Neuron (in vitro differentiated cells): Measurements from ENCODE around the gene TRIO.
A peak's percentile ranks its signal among the peaks of the same experiment; 100 is the strongest.

ENCODE experiments used
- H2AFZ ChIP-seq: one replicate; pipeline ENCODE4 v1.6.1; 2013; ENCODE audit warnings: low read depth, mild to moderate bottlenecking, inconsistent platforms, low read length, moderate library complexity
- H3K27me3 ChIP-seq: one replicate; pipeline ENCODE4 v1.6.1; 2013; ENCODE audit warnings: low read length; ENCODE audit not compliant: insufficient read depth
- H3K36me3 ChIP-seq: one replicate; pipeline ENCODE4 v1.6.1; 2013; ENCODE audit warnings: low read length; ENCODE audit not compliant: insufficient read depth
- H3K4me1 ChIP-seq: one replicate; pipeline ENCODE4 v1.6.1; 2013; ENCODE audit warnings: low read length; ENCODE audit not compliant: insufficient read depth
- H3K4me3 ChIP-seq: 2 replicates; pipeline ENCODE4 v1.5.1; 2013; ENCODE audit warnings: mild to moderate bottlenecking, low read length, moderate library complexity
- H3K9me3 ChIP-seq: one replicate; pipeline ENCODE4 v1.6.1; 2013; ENCODE audit warnings: low read length

TRIO gene

DNA sequence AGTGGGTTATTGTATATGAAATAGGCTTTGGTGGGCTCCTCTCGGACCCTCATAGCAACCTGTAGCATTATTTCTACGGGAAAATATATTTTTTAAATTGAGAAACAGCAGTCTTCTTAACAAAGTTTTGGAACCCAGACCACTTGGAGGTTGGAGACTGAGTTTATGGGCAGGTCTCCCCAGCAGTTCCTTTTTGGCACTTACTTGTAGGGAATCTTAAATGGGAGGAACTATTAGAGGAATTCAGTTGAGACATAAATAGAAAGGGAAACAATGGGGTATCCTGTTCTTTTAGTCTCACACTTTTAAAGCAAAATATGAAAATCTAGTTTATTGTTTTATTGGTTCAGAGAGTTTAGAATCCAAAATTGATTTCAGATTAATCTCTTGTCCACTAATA, 111.5 kb downstream of the TRIO start:
- Histone ChIP-seq H3K27me3 (no peaks in the 10 kb centered on the region), H3K4me3 (no peak overlapping the region), H3K4me1 (peaks cover 9% of the 10 kb centered on the region), H3K9me3 (peaks cover 23% of the 10 kb centered on the region), H3K36me3 (no peaks in the 10 kb centered on the region), H2AFZ (no peak overlapping the region)

DNA sequence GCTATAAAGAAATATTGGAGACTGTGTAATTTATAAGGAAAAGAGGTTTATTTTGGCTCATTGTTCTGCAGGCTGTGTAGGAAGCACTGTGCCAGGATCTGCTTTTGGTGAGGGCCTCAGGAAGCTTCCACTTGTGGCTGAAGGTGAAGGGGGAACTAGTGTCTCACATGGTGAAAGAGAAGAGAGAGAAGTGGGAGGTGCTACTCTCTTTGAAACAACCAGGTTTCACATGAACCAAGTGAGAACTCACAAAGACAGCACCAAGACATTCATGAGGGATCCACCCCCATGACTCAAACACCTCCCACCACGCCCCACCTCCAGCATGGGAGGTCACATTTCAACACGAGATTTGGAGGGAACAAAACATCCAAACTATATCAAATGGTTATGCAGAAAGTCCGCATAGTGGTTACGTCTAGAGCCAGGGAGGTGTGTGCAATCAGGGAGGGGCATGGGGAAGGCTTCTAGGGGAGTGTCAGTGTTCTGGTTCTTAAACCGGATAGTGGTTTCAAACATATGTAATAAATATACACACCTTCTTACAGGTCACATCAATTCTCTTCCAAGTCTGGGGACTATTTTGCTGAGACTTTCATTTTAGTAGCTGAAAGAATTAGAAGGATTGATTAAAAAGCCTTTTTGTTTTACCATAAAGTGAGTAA, 113.0 kb downstream of the TRIO start:
- no peaks in the 10 kb centered on the region for H3K27me3 ChIP-seq
- no peaks in the 10 kb centered on the region for H3K36me3 ChIP-seq
- no peak overlapping the region for H3K4me3 ChIP-seq
- peaks cover 23% of the 10 kb centered on the region for H3K9me3 ChIP-seq
- H3K4me1 ChIP-seq = no peaks in the 10 kb centered on the region
- H2AFZ ChIP-seq = no peak overlapping the region

DNA sequence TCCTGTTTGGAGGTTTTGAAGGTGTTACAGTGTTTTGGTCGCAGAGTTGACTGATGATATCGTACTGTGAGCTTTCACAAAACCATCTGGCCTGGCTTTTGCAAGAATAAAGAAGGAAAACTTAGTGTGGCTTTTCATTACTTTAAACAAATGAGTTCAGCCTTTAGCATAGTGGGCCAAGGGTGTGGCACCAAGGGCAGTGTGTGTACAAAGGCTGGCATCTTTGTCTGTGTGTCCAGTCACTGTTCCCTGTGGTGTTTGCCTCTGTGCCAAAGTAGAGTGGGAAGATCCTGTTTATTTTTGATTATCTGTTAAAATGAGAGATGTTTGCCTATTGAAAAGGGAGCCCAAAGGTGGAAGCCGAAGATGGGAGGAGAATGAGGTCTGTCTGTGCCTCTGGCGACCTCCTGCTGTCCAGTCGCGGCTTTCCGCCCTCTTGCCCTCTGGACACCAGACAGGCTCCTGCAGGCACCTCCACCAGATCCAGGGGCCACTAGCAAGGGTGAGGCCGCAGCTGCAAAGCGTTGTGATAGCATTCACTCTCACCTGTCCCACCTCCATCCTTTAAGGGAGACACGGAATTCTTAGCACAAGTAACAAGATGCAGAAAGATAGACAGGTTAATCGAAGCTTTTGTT, 113.7 kb downstream of the TRIO start:
- no peaks in the 10 kb centered on the region for H3K4me1 ChIP-seq
- H3K4me3 ChIP-seq = no peak overlapping the region
- H2AFZ ChIP-seq = no peak overlapping the region
- no peaks in the 10 kb centered on the region for H3K36me3 ChIP-seq
- H3K27me3 ChIP-seq = no peaks in the 10 kb centered on the region
- H3K9me3 ChIP-seq = peaks cover 23% of the 10 kb centered on the region

DNA sequence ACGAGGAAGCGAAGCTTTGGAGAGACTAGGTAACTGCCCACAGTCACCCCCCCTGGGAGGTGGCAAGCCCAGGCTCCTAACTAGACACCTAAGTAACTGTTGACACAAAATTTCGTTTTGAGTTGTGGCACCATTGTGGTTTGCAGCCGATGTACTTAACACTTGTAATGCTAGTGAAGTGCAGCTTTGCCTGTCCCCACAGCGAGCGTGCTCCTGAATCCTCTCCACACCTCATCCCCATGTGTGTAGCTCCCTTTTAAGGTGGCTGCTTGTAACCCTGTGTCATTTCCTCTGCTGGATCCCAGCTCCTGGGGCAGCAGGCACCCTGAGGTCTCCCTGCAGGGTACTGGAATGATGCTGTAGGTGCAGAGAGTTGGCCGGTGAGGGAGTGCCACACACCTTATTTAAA, 114.9 kb downstream of the TRIO start:
- H3K4me1 ChIP-seq = no peaks in the 10 kb centered on the region
- peaks cover 19% of the 10 kb centered on the region for H3K9me3 ChIP-seq
- no peak overlapping the region for H2AFZ ChIP-seq
- no peak overlapping the region for H3K4me3 ChIP-seq
- no peaks in the 10 kb centered on the region for H3K27me3 ChIP-seq
- no peaks in the 10 kb centered on the region for H3K36me3 ChIP-seq

DNA sequence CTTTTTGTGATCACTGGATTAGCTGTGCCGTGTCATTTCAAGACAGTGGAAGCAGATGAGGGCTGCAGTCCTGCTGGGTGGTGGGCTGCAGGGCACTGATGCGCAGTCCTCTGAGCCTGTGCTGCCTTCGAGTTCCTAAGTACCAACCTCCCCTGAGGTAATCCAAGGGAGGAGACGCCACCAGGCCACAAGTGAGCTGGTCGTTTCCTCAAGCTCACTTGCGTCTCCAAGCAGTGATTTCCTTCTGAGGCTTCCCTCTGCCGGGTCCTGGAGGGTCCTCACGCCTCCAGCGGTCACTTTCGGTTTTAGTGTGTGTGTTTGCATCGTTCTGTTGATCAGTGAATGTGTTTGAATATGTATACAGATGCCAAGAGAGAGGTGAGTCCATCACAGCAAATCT, 115.7 kb downstream of the TRIO start:
- no peak overlapping the region for H3K4me3 ChIP-seq
- H2AFZ ChIP-seq = no peak overlapping the region
- peaks cover 19% of the 10 kb centered on the region for H3K9me3 ChIP-seq
- no peaks in the 10 kb centered on the region for H3K27me3 ChIP-seq
- H3K36me3 ChIP-seq = no peaks in the 10 kb centered on the region
- peaks cover 5% of the 10 kb centered on the region for H3K4me1 ChIP-seq

DNA sequence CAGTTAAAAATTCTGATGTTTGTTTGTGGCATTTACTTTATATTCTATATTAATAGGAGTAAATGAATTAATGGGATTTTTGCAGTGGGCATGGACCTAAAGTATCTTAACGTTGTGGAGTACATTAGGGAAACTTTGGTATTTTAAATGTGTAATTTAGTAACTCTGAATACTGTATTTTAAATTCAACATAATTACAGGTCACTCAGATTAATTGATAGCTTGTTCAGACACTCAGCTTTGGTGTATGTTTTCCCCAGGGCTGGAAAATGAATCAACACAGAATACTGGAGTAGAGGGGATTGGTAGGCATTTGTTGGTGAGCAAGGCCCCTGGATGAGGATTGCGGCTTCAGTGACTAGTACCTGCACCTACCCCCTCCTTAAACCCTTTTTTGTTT, 117.5 kb downstream of the TRIO start:
- H3K27me3 ChIP-seq = no peaks in the 10 kb centered on the region
- no peaks in the 10 kb centered on the region for H3K36me3 ChIP-seq
- H3K4me1 ChIP-seq = peaks cover 16% of the 10 kb centered on the region
- H2AFZ ChIP-seq = no peak overlapping the region
- H3K4me3 ChIP-seq = no peak overlapping the region
- peaks cover 11% of the 10 kb centered on the region for H3K9me3 ChIP-seq

DNA sequence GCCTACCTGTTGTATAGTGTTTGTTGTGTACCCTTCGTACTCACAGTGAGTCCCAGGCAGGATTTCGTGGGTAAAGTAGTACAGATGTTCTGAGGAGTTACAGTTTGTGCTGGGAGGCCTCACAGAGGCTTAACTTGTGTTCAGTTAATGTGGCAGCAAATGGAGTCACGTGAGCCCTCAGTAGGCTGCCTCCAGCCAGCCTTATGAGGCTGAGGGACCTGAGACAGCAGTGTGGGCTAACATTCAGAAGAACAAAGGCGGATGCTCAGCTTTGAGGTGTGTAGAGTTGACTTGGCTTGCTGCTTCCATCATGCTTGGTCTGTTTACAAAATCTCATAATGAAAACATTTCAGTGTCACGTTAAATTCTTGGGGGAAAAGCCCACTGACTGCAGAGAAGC, 118.1 kb downstream of the TRIO start:
- H3K9me3 ChIP-seq = peaks cover 5% of the 10 kb centered on the region
- H3K4me1 ChIP-seq = peaks cover 22% of the 10 kb centered on the region
- no peak overlapping the region for H3K4me3 ChIP-seq
- H3K27me3 ChIP-seq = no peaks in the 10 kb centered on the region
- H2AFZ ChIP-seq = no peak overlapping the region
- no peaks in the 10 kb centered on the region for H3K36me3 ChIP-seq

DNA sequence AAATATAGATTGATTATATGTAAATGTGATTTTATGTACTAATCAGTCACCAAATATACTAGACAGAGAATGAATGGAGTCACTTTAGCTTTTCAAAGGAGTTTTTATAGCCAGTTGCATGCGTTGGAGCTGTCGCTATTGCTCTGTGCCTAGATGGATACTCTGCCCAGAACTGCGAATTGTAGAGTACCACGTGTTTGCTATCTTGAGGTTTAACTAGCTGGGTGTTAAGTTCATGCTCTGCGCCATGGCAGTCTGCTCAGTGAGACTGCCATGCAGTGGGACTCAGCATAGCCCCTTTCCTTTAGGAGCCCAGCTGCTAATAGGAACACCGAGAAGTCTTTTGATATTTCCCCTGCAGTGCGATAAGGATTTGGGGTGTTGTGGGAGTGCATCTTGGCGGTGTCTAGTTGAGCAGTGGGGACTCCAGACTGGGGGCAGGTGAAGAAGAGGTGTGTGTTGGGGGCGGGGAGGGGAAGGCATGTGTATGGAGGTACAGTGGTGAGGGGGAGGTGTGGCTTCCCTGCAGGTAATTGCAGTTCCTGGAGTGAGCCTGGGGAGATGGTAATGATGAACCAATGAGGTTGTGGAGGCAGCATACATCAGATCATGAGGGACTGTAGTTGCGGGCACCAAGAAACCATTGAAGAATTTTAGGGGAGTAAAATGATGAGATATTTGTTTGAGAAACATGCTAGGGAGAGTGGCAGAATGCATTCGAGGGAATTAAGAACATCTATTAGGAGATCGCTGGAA, 118.9 kb downstream of the TRIO start:
- Histone ChIP-seq H3K27me3 (no peaks in the 10 kb centered on the region), H3K9me3 (no peaks in the 10 kb centered on the region), H2AFZ (no peak overlapping the region), H3K4me3 (no peak overlapping the region), H3K36me3 (no peaks in the 10 kb centered on the region), H3K4me1 (peaks cover 24% of the 10 kb centered on the region)

DNA sequence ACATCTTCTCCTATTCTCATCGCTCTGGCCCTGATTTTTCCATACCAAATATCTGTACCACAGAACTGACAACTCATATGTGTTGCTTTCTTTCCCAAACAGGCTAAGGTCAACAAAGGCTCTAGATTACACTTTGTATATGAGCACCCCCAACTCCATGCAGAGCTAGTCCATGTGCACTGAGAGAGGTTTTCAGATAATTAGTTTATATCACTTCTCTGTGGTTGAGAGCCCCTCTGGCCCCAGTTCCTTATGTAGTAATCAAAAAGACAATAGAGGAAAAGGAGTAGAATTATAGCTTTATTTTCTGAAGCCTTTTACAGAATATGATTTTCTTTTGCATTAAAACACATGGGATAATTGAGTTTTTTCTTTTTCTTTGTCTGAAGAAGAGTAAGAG, 120.0 kb downstream of the TRIO start:
- no peaks in the 10 kb centered on the region for H3K27me3 ChIP-seq
- H2AFZ ChIP-seq = no peak overlapping the region
- no peaks in the 10 kb centered on the region for H3K36me3 ChIP-seq
- no peak overlapping the region for H3K4me3 ChIP-seq
- H3K4me1 ChIP-seq = peaks cover 28% of the 10 kb centered on the region
- H3K9me3 ChIP-seq = no peaks in the 10 kb centered on the region

DNA sequence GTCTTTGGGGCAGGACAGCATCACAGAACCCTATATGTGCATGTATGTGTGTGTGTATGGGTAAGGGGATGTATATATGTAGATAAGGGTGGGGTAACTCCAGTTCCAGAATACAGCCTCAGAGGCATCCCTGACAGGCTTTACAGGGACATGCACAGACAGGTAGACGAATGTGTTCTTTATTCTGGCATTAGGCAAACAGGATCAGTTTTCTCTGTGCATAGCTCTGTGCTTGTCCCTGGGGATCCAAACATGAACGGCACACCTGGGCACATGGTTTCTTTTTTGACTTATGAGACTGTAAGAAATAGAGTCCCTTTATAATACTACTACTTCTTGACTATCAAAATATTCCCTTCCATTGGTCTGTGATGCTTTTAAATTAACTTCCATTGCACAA, 120.6 kb downstream of the TRIO start:
- H3K4me3 ChIP-seq = no peak overlapping the region
- H3K27me3 ChIP-seq = no peaks in the 10 kb centered on the region
- H2AFZ ChIP-seq = no peak overlapping the region
- H3K36me3 ChIP-seq = no peaks in the 10 kb centered on the region
- H3K9me3 ChIP-seq = no peaks in the 10 kb centered on the region
- peaks cover 28% of the 10 kb centered on the region for H3K4me1 ChIP-seq

DNA sequence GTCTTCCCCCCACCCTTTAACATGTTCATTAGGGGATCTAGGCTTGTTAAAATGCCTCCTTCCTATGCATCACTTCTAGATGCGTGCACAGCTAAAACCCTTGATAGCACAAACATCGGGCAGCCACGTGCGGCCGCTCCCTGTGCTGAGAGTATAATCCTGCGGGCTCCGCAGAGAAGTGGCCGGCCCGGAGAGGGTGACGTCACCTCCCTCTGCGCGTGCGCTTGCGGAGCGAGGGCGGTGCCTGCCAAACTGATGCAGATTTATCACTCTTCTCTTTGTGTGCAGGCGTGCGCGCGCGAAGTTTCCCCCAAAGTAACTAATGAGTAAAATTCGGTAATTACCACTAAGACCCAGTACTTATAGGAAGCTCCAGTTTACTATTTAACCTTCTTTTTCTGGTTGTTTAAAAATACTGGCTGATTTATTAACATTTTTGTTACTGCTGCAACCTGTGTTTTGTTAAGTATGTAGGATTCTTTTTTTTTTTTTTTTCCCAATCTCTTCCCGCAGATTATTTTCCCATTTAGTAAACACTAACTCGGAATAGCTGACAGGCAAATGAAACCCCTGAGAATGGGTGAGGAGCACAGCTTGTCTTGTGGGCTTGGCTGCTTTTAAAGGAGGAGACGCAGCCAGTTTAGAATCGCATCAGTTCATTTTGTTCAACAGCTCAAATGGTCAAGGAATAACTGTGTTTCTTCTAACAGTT, 121.6 kb downstream of the TRIO start:
- H3K4me3 ChIP-seq = peak overlapping the region; percentile 56
- H3K4me1 ChIP-seq = peaks cover 28% of the 10 kb centered on the region
- H3K27me3 ChIP-seq = no peaks in the 10 kb centered on the region
- H3K9me3 ChIP-seq = no peaks in the 10 kb centered on the region
- H3K36me3 ChIP-seq = no peaks in the 10 kb centered on the region
- H2AFZ ChIP-seq = peak overlapping the region; percentile 49

DNA sequence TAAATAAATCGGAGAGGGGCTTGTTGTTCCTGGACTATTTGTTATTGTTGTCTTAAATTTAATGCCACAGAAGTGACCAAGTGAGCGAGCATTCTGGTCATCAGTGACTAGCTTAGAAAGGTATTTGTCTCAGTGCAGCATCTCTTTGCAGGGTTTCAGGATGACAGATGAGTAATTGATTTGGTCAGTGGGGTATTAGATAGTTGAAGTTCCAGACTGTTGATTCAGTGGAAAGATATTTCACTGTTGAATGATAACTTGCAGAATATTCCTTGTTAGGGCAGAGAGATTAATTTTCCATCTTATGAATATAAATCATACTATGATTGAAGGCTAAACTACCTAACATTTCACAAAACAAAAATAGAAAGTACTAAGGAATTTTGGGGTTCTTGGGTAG, 122.4 kb downstream of the TRIO start:
- Histone ChIP-seq H2AFZ (no peak overlapping the region), H3K27me3 (no peaks in the 10 kb centered on the region), H3K36me3 (no peaks in the 10 kb centered on the region), H3K4me1 (peaks cover 32% of the 10 kb centered on the region), H3K9me3 (no peaks in the 10 kb centered on the region), H3K4me3 (no peak overlapping the region)

DNA sequence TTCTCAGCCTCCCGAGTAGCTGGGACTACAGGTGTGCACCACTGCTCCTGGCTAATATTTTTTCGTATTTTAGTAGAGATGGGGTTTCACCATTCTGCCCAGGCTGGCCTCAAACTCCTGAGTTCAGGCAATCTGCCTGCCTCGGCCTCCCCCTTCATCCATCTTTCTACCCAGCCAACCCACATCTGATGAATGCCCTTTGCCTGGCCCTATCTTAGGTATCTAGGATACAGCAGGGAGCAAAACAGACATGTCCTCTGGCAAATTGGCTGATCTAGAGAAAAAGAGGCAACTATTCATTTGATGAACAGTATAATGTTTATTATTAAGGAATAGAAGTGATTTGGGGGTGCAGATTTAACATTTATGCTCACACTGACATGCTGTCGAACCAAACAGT, 123.0 kb downstream of the TRIO start:
- Histone ChIP-seq H3K27me3 (no peaks in the 10 kb centered on the region), H3K36me3 (no peaks in the 10 kb centered on the region), H3K4me3 (no peak overlapping the region), H3K9me3 (no peaks in the 10 kb centered on the region), H3K4me1 (peaks cover 32% of the 10 kb centered on the region), H2AFZ (no peak overlapping the region)
